GM18517 (cell line): ENCODE results near the gene OR2AJ1.

Experiments used
- ATAC-seq: cut with Tn5 transposase; IDR thresholded peaks from one replicate; pipeline ENCODE4 v1.9.1; 2021; ENCODE audit warnings: mild to moderate bottlenecking, moderate library complexity; ENCODE audit not compliant: unreplicated experiment

OR2AJ1 gene

DNA sequence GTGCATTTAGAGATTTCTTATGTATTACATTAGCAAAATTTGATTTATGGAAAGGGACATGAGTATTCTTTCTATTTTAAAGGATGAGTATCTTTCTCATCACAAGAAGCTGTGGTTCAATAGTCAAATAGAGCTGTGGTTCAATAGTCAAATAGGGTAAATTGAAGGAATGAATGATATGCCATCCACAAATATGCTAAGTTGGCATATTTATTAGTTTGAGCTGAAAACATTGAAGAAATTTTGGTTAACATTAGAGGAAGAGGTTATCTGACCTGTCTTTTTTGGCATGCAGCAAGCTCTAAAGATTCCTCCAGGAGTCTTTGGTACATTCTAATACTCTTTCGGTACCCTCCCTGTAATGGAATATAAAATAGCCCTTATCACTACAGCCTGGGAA lies 28.7 kb downstream of the OR2AJ1 start:
- ATAC-seq: no peak

DNA sequence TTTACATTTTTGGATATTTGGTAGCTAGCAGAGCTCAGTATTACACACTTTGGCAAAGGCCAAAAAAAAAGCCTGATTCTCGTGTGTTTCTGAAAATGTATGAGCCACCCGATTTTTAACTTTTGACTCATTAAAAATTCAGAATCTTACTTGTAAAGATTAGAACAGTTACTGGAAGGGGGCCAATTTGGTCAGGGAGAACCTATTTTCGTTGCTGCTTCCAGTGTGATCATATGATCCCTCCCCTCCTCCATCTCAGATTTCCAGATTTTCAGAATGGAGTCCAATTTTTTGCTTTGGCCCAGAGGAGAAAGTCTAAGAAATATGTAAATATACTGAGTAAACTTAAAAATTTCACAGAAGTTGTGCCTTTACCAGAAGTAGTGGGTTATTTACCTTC lies 37.1 kb downstream of the OR2AJ1 start:
- no peak for ATAC-seq

DNA sequence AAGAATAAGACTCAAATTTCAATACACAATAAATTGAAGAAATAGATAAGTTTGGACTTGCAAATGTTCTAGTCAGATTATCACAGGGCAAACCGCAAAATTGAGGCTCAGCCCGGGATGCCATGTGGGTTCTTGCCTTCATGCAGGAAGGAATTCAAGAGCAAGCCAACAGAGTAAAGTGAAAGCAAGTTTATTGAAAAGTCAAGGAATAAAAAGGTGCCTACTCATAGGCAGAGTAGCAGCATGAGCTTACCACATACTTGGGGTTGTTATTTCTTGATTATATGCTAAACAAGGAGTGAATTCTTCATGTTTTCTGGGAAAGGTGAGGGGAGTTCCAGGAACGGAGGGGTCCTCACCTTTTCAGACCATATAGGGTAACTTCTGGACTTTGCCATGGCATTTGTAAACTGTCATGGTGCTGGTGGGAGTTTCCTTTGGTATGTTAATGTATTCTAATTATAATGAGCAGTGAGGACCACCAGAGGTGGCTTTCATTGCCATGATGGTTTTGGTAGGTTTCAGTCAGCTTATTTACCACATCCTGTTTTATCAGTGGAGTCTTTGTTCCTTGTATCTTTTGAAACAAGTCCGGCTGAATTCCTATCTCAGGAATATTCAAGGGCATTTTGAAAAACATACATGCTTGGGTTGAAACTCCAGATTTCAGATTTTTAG lies 38.4 kb downstream of the OR2AJ1 start:
- ATAC-seq: no peak

DNA sequence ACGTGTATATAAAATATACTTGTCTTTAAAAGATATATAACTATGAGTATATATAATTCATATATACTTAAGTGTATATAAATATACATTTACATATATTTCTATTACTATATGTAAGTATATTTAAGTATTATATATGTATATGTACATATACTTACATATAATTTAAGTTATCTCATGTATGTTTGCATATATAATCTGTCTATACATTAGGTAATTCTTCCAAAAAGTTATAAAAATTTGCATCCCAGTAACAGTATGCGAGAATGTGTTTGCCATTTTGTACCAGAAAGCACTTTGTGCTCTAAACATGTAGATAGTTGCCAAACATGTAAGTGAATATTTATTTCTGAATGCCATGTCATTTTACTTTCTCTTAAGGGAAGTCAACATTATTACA lies 40.2 kb downstream of the OR2AJ1 start, which contains the start of gene OR2AK2:
Gene OR2AK2, plus strand, starts transcription at position 301 of the 400 bp plus-strand sequence. CDS start 144 bp downstream, outside the sequence.
- no peak for ATAC-seq

GRCh38 chr1:247966532-247967204 lies 42.0 kb downstream of the OR2AJ1 start:
- peak; percentile 68 for ATAC-seq
